Keratinocyte (primary cell): ENCODE data around the gene ELL. TPM values are rescaled to one million over a fixed set of nuclear protein-coding genes. Genes with fewer than 3 reads are reported as not detected.

Experiments used
- DNase-seq: peaks from one replicate; pipeline ENCODE4 v3.0.0-alpha.2; 2011; ENCODE audit warnings: low read depth, missing footprints, low spot score
- FAIRE-seq: peaks from 2 replicates; lab custom pipeline; 2011; peaks lifted over from hg19 to GRCh38; lab: Jason Lieb, UNC
- H2AFZ ChIP-seq: 2 replicates; pipeline ENCODE4 v1.6.0; 2012; ENCODE audit warnings: low read length, control low read depth, inconsistent platforms; ENCODE audit not compliant: control insufficient read depth
- H3K27ac ChIP-seq: 2 replicates; pipeline ENCODE4 v1.5.1; 2011; ENCODE audit warnings: low read length; ENCODE audit not compliant: control insufficient read depth, insufficient read depth
- H3K27me3 ChIP-seq: 3 replicates; pipeline ENCODE4 v1.6.0; 2011; ENCODE audit warnings: low read length; ENCODE audit not compliant: control insufficient read depth, insufficient read depth; ENCODE audit errors: extremely low read depth
- H3K36me3 ChIP-seq, 2 experiments: 2 replicates in 1 of 2; 3 replicates in 1 of 2; pipeline ENCODE4 v1.5.1; 2011; ENCODE audit warnings: low read length in 2 of 2, mild to moderate bottlenecking in 1 of 2; ENCODE audit not compliant: control insufficient read depth in 2 of 2, insufficient read depth in 2 of 2; ENCODE audit errors: extremely low read depth in 1 of 2
- H3K4me1 ChIP-seq: 3 replicates; pipeline ENCODE4 v1.5.1; 2011; ENCODE audit warnings: low read length; ENCODE audit not compliant: control insufficient read depth, insufficient read depth; ENCODE audit errors: extremely low read depth
- H3K4me2 ChIP-seq: 3 replicates; pipeline ENCODE4 v1.6.0; 2011; ENCODE audit warnings: low read depth, low read length; ENCODE audit not compliant: control insufficient read depth, insufficient read depth; ENCODE audit errors: extremely low read depth
- H3K4me3 ChIP-seq, 3 experiments: fragments of 200-600 bp in 1 of 3; sonication (generic) in 1 of 3; 2 replicates in 2 of 3; 3 replicates in 1 of 3; pipeline ENCODE4 v1.5.1; 2011 to 2016; ENCODE audit warnings: low read length in 3 of 3, mild to moderate bottlenecking in 3 of 3, control low read depth in 2 of 3, inconsistent platforms in 1 of 3, low read depth in 1 of 3, mixed read lengths in 1 of 3, mixed run types in 1 of 3, moderate library complexity in 1 of 3; ENCODE audit not compliant: control insufficient read depth in 2 of 3, insufficient read depth in 2 of 3; ENCODE audit errors: extremely low read depth in 1 of 3
- H3K79me2 ChIP-seq: 2 replicates; pipeline ENCODE4 v1.6.0; 2012; ENCODE audit warnings: low read length; ENCODE audit not compliant: control insufficient read depth, insufficient read depth
- H3K9ac ChIP-seq: 3 replicates; pipeline ENCODE4 v1.6.0; 2011; ENCODE audit warnings: low read length; ENCODE audit not compliant: control insufficient read depth, insufficient read depth; ENCODE audit errors: extremely low read depth
- H3K9me1 ChIP-seq: 3 replicates; pipeline ENCODE4 v1.6.0; 2011; ENCODE audit warnings: low read length; ENCODE audit not compliant: control insufficient read depth, insufficient read depth; ENCODE audit errors: extremely low read depth
- H3K9me3 ChIP-seq: 2 replicates; pipeline ENCODE4 v1.5.1; 2012; ENCODE audit warnings: low read depth, low read length; ENCODE audit not compliant: control insufficient read depth
- H4K20me1 ChIP-seq: 3 replicates; pipeline ENCODE4 v1.6.0; 2011; ENCODE audit warnings: low read length; ENCODE audit not compliant: control insufficient read depth, insufficient read depth; ENCODE audit errors: extremely low read depth
- CTCF ChIP-seq, 3 experiments: IDR thresholded peaks in 1 of 3; conservative IDR thresholded peaks in 1 of 3; optimal IDR thresholded peaks in 1 of 3; 2 replicates in 2 of 3; 3 replicates in 1 of 3; pipeline versions ENCODE3 to v1.5.1; 2011; ENCODE audit warnings: low read length in 3 of 3, mild to moderate bottlenecking in 3 of 3, moderate library complexity in 2 of 3, control low read depth in 1 of 3, inconsistent platforms in 1 of 3; ENCODE audit not compliant: insufficient read depth in 2 of 3; ENCODE audit errors: extremely low read depth in 1 of 3
- EZH2 ChIP-seq: IDR thresholded peaks from one replicate; pipeline ENCODE4 v1.6.1; 2012; ENCODE audit warnings: inconsistent platforms, mild to moderate bottlenecking, low read length, moderate library complexity
- dilution Hi-C: fragments of 300-500 bp; cut with MboI; formaldehyde crosslinking; loops from one replicate; pipeline ENCODE4 v1.7.0; 2020; ENCODE audit warnings: low sequenced_read_pairs; ENCODE audit not compliant: extremely low pct_ligation_motif_present
- polyA plus RNA-seq, 5 experiments: library from polyadenylated mRNA; depleted of rRNA in 3 of 5; stranded (reverse) in 3 of 5; stranded (forward) in 1 of 5; unstranded in 1 of 5; fragments of >200 nt; gene quantifications; 1 replicate in 1 of 5; 2 replicates in 3 of 5; 3 replicates in 1 of 5; pipeline versions ENCODE4 v1.2.1 to v1.2.3, GENCODE V29; 2011 to 2012; ENCODE audit warnings: missing spikeins in 2 of 5, low read depth in 1 of 5, low replicate concordance in 1 of 5

Gene ELL
- polyA plus RNA-seq, 1 donor (not counting 4 experiments of a cell fraction or from before 2014, with no cell fraction given), result 4.4 TPM

- H3K36me3 ChIP-seq, result peaks cover 5 to 7% of the 10 kb centered on the region in 2 experiments
- FAIRE-seq (no peak), DNase-seq (no peak)
- no peak overlapping the region for H3K9ac ChIP-seq
- peaks cover 7% of the 10 kb centered on the region for H4K20me1 ChIP-seq
- peaks cover 28% of the 10 kb centered on the region for H3K4me1 ChIP-seq
- no peak overlapping the region for H3K4me3 ChIP-seq
- no peaks in the 10 kb centered on the region for H3K27me3 ChIP-seq
- H3K9me1 ChIP-seq, result no peaks in the 10 kb centered on the region
- no peak for TF ChIP-seq CTCF (optimal IDR thresholded peaks at IDR 0.05 in 1 of 3, IDR thresholded peaks at IDR 0.05 in 1 of 3, conservative IDR thresholded peaks at IDR 0.05 in 1 of 3; ENCODE audit: extremely low read depth in 1 of 3, insufficient read depth in 2 of 3, low read length in 3 of 3)
- TF ChIP-seq EZH2, result no peak
- no peak overlapping the region for H3K4me2 ChIP-seq
- peaks cover 75% of the 10 kb centered on the region for H3K79me2 ChIP-seq
- H3K9me3 ChIP-seq, result no peaks in the 10 kb centered on the region
- no peak overlapping the region for H3K27ac ChIP-seq
- dilution Hi-C loops, result no loop called here
- H2AFZ ChIP-seq, result no peak overlapping the region
Measured at GRCh38 chr19:18475762-18476331, 46.0 kb downstream of the ELL start.

- Histone ChIP-seq H2AFZ (no peak overlapping the region), H3K4me3 (no peak overlapping the region), H3K27me3 (no peaks in the 10 kb centered on the region), H4K20me1 (peaks cover 7% of the 10 kb centered on the region), H3K79me2 (peaks cover 73% of the 10 kb centered on the region), H3K9me1 (no peaks in the 10 kb centered on the region), H3K9me3 (no peaks in the 10 kb centered on the region), H3K4me2 (no peak overlapping the region), H3K9ac (no peak overlapping the region), H3K27ac (no peak overlapping the region), H3K4me1 (peaks cover 24% of the 10 kb centered on the region), H3K36me3 (peaks cover 13 to 14% of the 10 kb centered on the region in 2 experiments)
- dilution Hi-C loops, result no loop called here
- TF ChIP-seq CTCF (optimal IDR thresholded peaks at IDR 0.05 in 1 of 3, IDR thresholded peaks at IDR 0.05 in 1 of 3, conservative IDR thresholded peaks at IDR 0.05 in 1 of 3; ENCODE audit: extremely low read depth in 1 of 3, insufficient read depth in 2 of 3, low read length in 3 of 3) (no peak), EZH2 (no peak)
- DNase-seq (no peak), FAIRE-seq (no peak)
Measured at GRCh38 chr19:18475004-18475453, 46.8 kb downstream of the ELL start.
